ENCODE measurements around the gene VCL. TPM values are rescaled to one million over a fixed set of nuclear protein-coding genes. Genes with fewer than 3 reads are reported as not detected.

Gene VCL
- total RNA-seq, 6 donors from 2014 or later = 76.5 to 214 (median 133) TPM

- ATAC-seq (ENCODE audit: low FRiP score in 2 of 2) (no peak), DNase-seq (no peak)
- TF ChIP-seq POLR2AphosphoS5 (IDR thresholded peaks at IDR 0.05) (no peak), CTCF (IDR thresholded peaks at IDR 0.05) (no peak), EP300 (IDR thresholded peaks at IDR 0.05) (no peak), POLR2A (IDR thresholded peaks at IDR 0.05) (no peak)
- WGBS, 2 donors = 96 to 100% methylated on average over 2 of the region's 2 CpGs
- no peak overlapping the region for H3K27ac ChIP-seq
- no peaks in the 10 kb centered on the region for H3K9me3 ChIP-seq
- peaks cover under 1 to 1% (median 1%) of the 10 kb centered on the region in 4 donors for H3K4me1 ChIP-seq
- no peaks in the 10 kb centered on the region for H3K27me3 ChIP-seq
- H3K36me3 ChIP-seq = no peaks in the 10 kb centered on the region
- no peak overlapping the region for H3K4me3 ChIP-seq
Measured at GRCh38 chr10:73973427-73973826, 24.5 kb upstream of the VCL start.

- no peaks in the 10 kb centered on the region for H3K36me3 ChIP-seq
- H3K4me3 ChIP-seq = no peak overlapping the region
- H3K27ac ChIP-seq = no peak overlapping the region
- DNase-seq (no peak), ATAC-seq (ENCODE audit: low FRiP score in 2 of 2) (no peak)
- H3K27me3 ChIP-seq = no peaks in the 10 kb centered on the region
- peaks cover 0 to 2% (median under 1%) of the 10 kb centered on the region in 4 donors for H3K4me1 ChIP-seq
- TF ChIP-seq CTCF (IDR thresholded peaks at IDR 0.05) (no peak), POLR2AphosphoS5 (IDR thresholded peaks at IDR 0.05) (no peak), EP300 (IDR thresholded peaks at IDR 0.05) (no peak), POLR2A (IDR thresholded peaks at IDR 0.05) (no peak)
- H3K9me3 ChIP-seq = no peaks in the 10 kb centered on the region
- 80 to 82% methylated on average over 5 of the region's 5 CpGs for WGBS, 2 donors
Measured at GRCh38 chr10:73974309-73974946, 23.5 kb upstream of the VCL start.

- no peaks in the 10 kb centered on the region for H3K27me3 ChIP-seq
Measured at GRCh38 chr10:73975388-73975787, 22.5 kb upstream of the VCL start.

GRCh38 chr10:73979141-73979808 is 18.6 kb upstream of the VCL start:
- no peak for TF ChIP-seq EP300 (IDR thresholded peaks at IDR 0.05)
- TF ChIP-seq POLR2A (IDR thresholded peaks at IDR 0.05) = no peak
- TF ChIP-seq POLR2AphosphoS5 (IDR thresholded peaks at IDR 0.05) = no peak
- no peak for TF ChIP-seq CTCF (IDR thresholded peaks at IDR 0.05)
- no peak for ATAC-seq (ENCODE audit: low FRiP score in 2 of 2)
- no peak for DNase-seq
- H3K36me3 ChIP-seq = no peaks in the 10 kb centered on the region
- no peaks in the 10 kb centered on the region for H3K27me3 ChIP-seq
- H3K4me1 ChIP-seq = peaks cover 0 to 10% (median 3%) of the 10 kb centered on the region in 4 donors
- H3K4me3 ChIP-seq = no peak overlapping the region
- H3K27ac ChIP-seq = peak overlapping the region; percentile 18 to 55 (median 30)
- WGBS, 2 donors = 60 to 66% methylated on average over 4 of the region's 4 CpGs
- no peaks in the 10 kb centered on the region for H3K9me3 ChIP-seq

More at GRCh38 chr10:73975388-73975787, 22.5 kb upstream of the VCL start:
- 95 to 97% methylated on average over 4 of the region's 4 CpGs for WGBS, 2 donors
- TF ChIP-seq EP300 (IDR thresholded peaks at IDR 0.05) (no peak), POLR2A (IDR thresholded peaks at IDR 0.05) (no peak), POLR2AphosphoS5 (IDR thresholded peaks at IDR 0.05) (no peak), CTCF (IDR thresholded peaks at IDR 0.05) (no peak)
- Histone ChIP-seq H3K4me1 (peaks cover 0 to 7% (median 3%) of the 10 kb centered on the region in 4 donors), H3K27ac (no peak overlapping the region), H3K4me3 (no peak overlapping the region), H3K36me3 (no peaks in the 10 kb centered on the region), H3K9me3 (no peaks in the 10 kb centered on the region)
- DNase-seq = no peak
- no peak for ATAC-seq (ENCODE audit: low FRiP score in 2 of 2)

Data from upper lobe of left lung (tissue), 6 donors.